Mammary epithelial cell (primary cell): Measurements from ENCODE around the gene PLBD1.

ENCODE experiments used
- CTCF ChIP-seq, 2 donors: IDR thresholded peaks in 1 of 2; conservative IDR thresholded peaks in 1 of 2; 2 replicates each; pipeline ENCODE4 v1.5.1; 2011 to 2012; ENCODE audit warnings: inconsistent platforms in 2 of 2, low read length in 2 of 2, mild to moderate bottlenecking in 2 of 2, control low read depth in 1 of 2, low read depth in 1 of 2; ENCODE audit not compliant: insufficient read depth in 1 of 2; ENCODE audit errors: extremely low read depth in 1 of 2
- EZH2 ChIP-seq: IDR thresholded peaks from 2 replicates; pipeline ENCODE4 v1.6.1; 2012; ENCODE audit warnings: low read length, inconsistent platforms, borderline replicate concordance

- no peak for TF ChIP-seq CTCF (conservative IDR thresholded peaks at IDR 0.05 in 1 of 2, IDR thresholded peaks at IDR 0.05 in 1 of 2; ENCODE audit: extremely low read depth in 1 of 2, insufficient read depth in 1 of 2, low read depth in 1 of 2, low read length in 2 of 2)
- TF ChIP-seq EZH2, result no peak
These were observed 52.7 kb downstream of the PLBD1 start for GRCh38 chr12:14514946-14515345.
